Jurkat, Clone E6-1 (cell line): ENCODE results near the gene ALCAM.

ENCODE experiments used
- DNase-seq: peaks from one replicate; pipeline ENCODE4 v3.0.0-alpha.2; 2011; ENCODE audit warnings: low read depth, low spot score
- H3K4me3 ChIP-seq: 2 replicates; pipeline ENCODE4 v1.5.1; 2011; ENCODE audit warnings: mild to moderate bottlenecking, low read length, control low read depth, moderate library complexity

ALCAM gene

GRCh38 chr3:105463620-105464019, 96.9 kb downstream of the ALCAM start:
- no peak overlapping the region for H3K4me3 ChIP-seq
- DNase-seq, result no peak

- no peak for DNase-seq
- no peak overlapping the region for H3K4me3 ChIP-seq
These were observed 98.6 kb downstream of the ALCAM start for GRCh38 chr3:105465251-105465853.

GRCh38 chr3:105466072-105466471, 99.4 kb downstream of the ALCAM start:
- DNase-seq, result no peak
- no peak overlapping the region for H3K4me3 ChIP-seq

- H3K4me3 ChIP-seq, result no peak overlapping the region
- DNase-seq, result no peak
These were observed 100.0 kb downstream of the ALCAM start for GRCh38 chr3:105466495-105467404.

GRCh38 chr3:105470851-105471250, 104.1 kb downstream of the ALCAM start:
- DNase-seq, result no peak
- H3K4me3 ChIP-seq, result no peak overlapping the region

GRCh38 chr3:105473521-105474223, 107.0 kb downstream of the ALCAM start:
- DNase-seq, result no peak

GRCh38 chr3:105480768-105481167, 114.1 kb downstream of the ALCAM start:
- no peak for DNase-seq
- H3K4me3 ChIP-seq, result no peak overlapping the region

More at GRCh38 chr3:105473521-105474223, 107.0 kb downstream of the ALCAM start:
- no peak overlapping the region for H3K4me3 ChIP-seq

GRCh38 chr3:105483476-105483875, 116.8 kb downstream of the ALCAM start:
- H3K4me3 ChIP-seq, result no peak overlapping the region
- DNase-seq, result no peak

- no peak overlapping the region for H3K4me3 ChIP-seq
- DNase-seq, result no peak
These were observed 123.3 kb downstream of the ALCAM start for GRCh38 chr3:105490045-105490444.

GRCh38 chr3:105493305-105493892, 126.7 kb downstream of the ALCAM start:
- DNase-seq, result no peak
- H3K4me3 ChIP-seq, result no peak overlapping the region

- DNase-seq, result no peak
- no peak overlapping the region for H3K4me3 ChIP-seq
These were observed 128.3 kb downstream of the ALCAM start for GRCh38 chr3:105495021-105495420.

- DNase-seq, result no peak
- no peak overlapping the region for H3K4me3 ChIP-seq
These were observed 129.6 kb downstream of the ALCAM start for GRCh38 chr3:105496343-105496742.

- no peak overlapping the region for H3K4me3 ChIP-seq
- DNase-seq, result no peak
These were observed 130.7 kb downstream of the ALCAM start for GRCh38 chr3:105497386-105497785.

GRCh38 chr3:105499961-105500360, 133.3 kb downstream of the ALCAM start:
- DNase-seq, result no peak
- no peak overlapping the region for H3K4me3 ChIP-seq

GRCh38 chr3:105502333-105502732, 135.6 kb downstream of the ALCAM start:
- no peak overlapping the region for H3K4me3 ChIP-seq
- no peak for DNase-seq

- DNase-seq, result no peak
- H3K4me3 ChIP-seq, result no peak overlapping the region
These were observed 136.5 kb downstream of the ALCAM start for GRCh38 chr3:105503191-105503593.

GRCh38 chr3:105504440-105504951, 137.8 kb downstream of the ALCAM start:
- no peak overlapping the region for H3K4me3 ChIP-seq
- DNase-seq, result no peak

GRCh38 chr3:105505170-105505569, 138.5 kb downstream of the ALCAM start:
- no peak for DNase-seq
- no peak overlapping the region for H3K4me3 ChIP-seq

- DNase-seq, result no peak
- H3K4me3 ChIP-seq, result no peak overlapping the region
These were observed 144.3 kb downstream of the ALCAM start for GRCh38 chr3:105511031-105511430.
